Measurements from ENCODE around the gene FGA. TPM values are rescaled to one million over a fixed set of nuclear protein-coding genes. Genes with fewer than 3 reads are reported as not detected.
"Not testable (repeated sequence)": the region's sequence is repeated elsewhere in the genome, so short reads cannot be mapped to it uniquely, and the experiment has no call there.

The FGA gene
- total RNA-seq, 1 experiment from 2014 or later: not detected

- BruUV-seq (replicated peaks): no TSS peak
- H3K27me3 ChIP-seq (ENCODE audit: insufficient read depth, low read depth): no peaks in the 10 kb centered on the region
- no peaks in the 10 kb centered on the region for H4K20me1 ChIP-seq (ENCODE audit: insufficient read depth)
- H3K4me1 ChIP-seq (replicated peaks; ENCODE audit: insufficient read depth): peaks cover 10% of the 10 kb centered on the region
- H3K4me3 ChIP-seq: no peak overlapping the region
- no peak for TF ChIP-seq EZH2 (IDR thresholded peaks at IDR 0.05; ENCODE audit: low read depth)
- no peak for TF ChIP-seq CTCF (conservative IDR thresholded peaks at IDR 0.05)
- ChIA-PET POLR2A (ENCODE audit: unreplicated experiment) (no interaction called here), CTCF (no interaction called here)
- H3K36me3 ChIP-seq (ENCODE audit: low read depth): no peaks in the 10 kb centered on the region
- no peak overlapping the region for H3K27ac ChIP-seq
- no peaks in the 10 kb centered on the region for H3K9me2 ChIP-seq (ENCODE audit: insufficient read depth)
- no peak overlapping the region for H2AFZ ChIP-seq
- no peak overlapping the region for H3K4me2 ChIP-seq
- intact Hi-C loops (cut with micrococcal nuclease; ENCODE audit: unreplicated experiment): no loop called here
- no peak for DNase-seq
- H3K79me2 ChIP-seq (ENCODE audit: low read depth): no peaks in the 10 kb centered on the region
- H3F3A ChIP-seq (ENCODE audit: insufficient read depth, low read depth): no peaks in the 10 kb centered on the region
- no peaks in the 10 kb centered on the region for H3K9me3 ChIP-seq (ENCODE audit: insufficient read depth, low read depth)
These were observed 12.7 kb upstream of the FGA start for GRCh38 chr4:154603033-154603943.

- Histone ChIP-seq H3F3A (ENCODE audit: insufficient read depth, low read depth) (no peaks in the 10 kb centered on the region), H3K4me1 (replicated peaks; ENCODE audit: insufficient read depth) (peaks cover 10% of the 10 kb centered on the region), H4K20me1 (ENCODE audit: insufficient read depth) (no peaks in the 10 kb centered on the region), H3K9me2 (ENCODE audit: insufficient read depth) (no peaks in the 10 kb centered on the region), H3K36me3 (ENCODE audit: low read depth) (no peaks in the 10 kb centered on the region), H3K4me2 (peak overlapping the region; percentile 27; the same call in 1 of the 2 replicates), H3K79me2 (ENCODE audit: low read depth) (no peaks in the 10 kb centered on the region), H2AFZ (no peak overlapping the region), H3K27me3 (ENCODE audit: insufficient read depth, low read depth) (no peaks in the 10 kb centered on the region), H3K9me3 (ENCODE audit: insufficient read depth, low read depth) (no peaks in the 10 kb centered on the region), H3K27ac (no peak overlapping the region), H3K4me3 (no peak overlapping the region)
- ChIA-PET POLR2A (ENCODE audit: unreplicated experiment) (no interaction called here), CTCF (no interaction called here)
- DNase-seq: peak; percentile 2 to 42
- BruUV-seq (replicated peaks): no TSS peak
- TF ChIP-seq EZH2 (IDR thresholded peaks at IDR 0.05; ENCODE audit: low read depth) (no peak), CTCF (conservative IDR thresholded peaks at IDR 0.05) (no peak)
- intact Hi-C loops (cut with micrococcal nuclease; ENCODE audit: unreplicated experiment): no loop called here
These were observed 12.0 kb upstream of the FGA start for GRCh38 chr4:154602404-154603020.

- no peaks in the 10 kb centered on the region for H3K79me2 ChIP-seq (ENCODE audit: low read depth)
These were observed 7.5 kb upstream of the FGA start for GRCh38 chr4:154597798-154598774.

GRCh38 chr4:154597281-154597680, 6.7 kb upstream of the FGA start:
- H3K27ac ChIP-seq; H3K4me2 ChIP-seq; H2AFZ ChIP-seq; BruUV-seq (replicated peaks); intact Hi-C loops (cut with micrococcal nuclease; ENCODE audit: unreplicated experiment); POLR2A ChIA-PET (ENCODE audit: unreplicated experiment); DNase-seq; H3K79me2 ChIP-seq (ENCODE audit: low read depth); H3F3A ChIP-seq (ENCODE audit: insufficient read depth, low read depth); H3K9me3 ChIP-seq (ENCODE audit: insufficient read depth, low read depth); H3K36me3 ChIP-seq (ENCODE audit: low read depth); H4K20me1 ChIP-seq (ENCODE audit: insufficient read depth); H3K9me2 ChIP-seq (ENCODE audit: insufficient read depth); H3K4me3 ChIP-seq; H3K27me3 ChIP-seq (ENCODE audit: insufficient read depth, low read depth); CTCF ChIA-PET: not testable (repeated sequence)
- peaks cover 11% of the 10 kb centered on the region for H3K4me1 ChIP-seq (replicated peaks; ENCODE audit: insufficient read depth)

More at GRCh38 chr4:154597798-154598774, 7.5 kb upstream of the FGA start:
- H3F3A ChIP-seq (ENCODE audit: insufficient read depth, low read depth): no peaks in the 10 kb centered on the region
- BruUV-seq (replicated peaks): no TSS peak
- no peak overlapping the region for H2AFZ ChIP-seq
- no peak overlapping the region for H3K27ac ChIP-seq
- no peak overlapping the region for H3K4me2 ChIP-seq
- no peaks in the 10 kb centered on the region for H3K27me3 ChIP-seq (ENCODE audit: insufficient read depth, low read depth)
- POLR2A ChIA-PET (ENCODE audit: unreplicated experiment): no interaction called here
- H3K9me2 ChIP-seq (ENCODE audit: insufficient read depth): no peaks in the 10 kb centered on the region
- intact Hi-C loops (cut with micrococcal nuclease; ENCODE audit: unreplicated experiment): no loop called here
- peaks cover 18% of the 10 kb centered on the region for H3K4me1 ChIP-seq (replicated peaks; ENCODE audit: insufficient read depth)
- DNase-seq: no peak
- no peak overlapping the region for H3K4me3 ChIP-seq
- CTCF ChIA-PET: no interaction called here
- no peaks in the 10 kb centered on the region for H4K20me1 ChIP-seq (ENCODE audit: insufficient read depth)
- no peaks in the 10 kb centered on the region for H3K36me3 ChIP-seq (ENCODE audit: low read depth)
- TF ChIP-seq CTCF (conservative IDR thresholded peaks at IDR 0.05) (no peak), EZH2 (IDR thresholded peaks at IDR 0.05; ENCODE audit: low read depth) (no peak)
- no peaks in the 10 kb centered on the region for H3K9me3 ChIP-seq (ENCODE audit: insufficient read depth, low read depth)
